Muscle of back (tissue), 11 donors: Measurements from ENCODE around the gene LINGO1. TPM values are rescaled to one million over a fixed set of nuclear protein-coding genes. Genes with fewer than 3 reads are reported as not detected.
A peak's percentile ranks its signal among the peaks of the same experiment; 100 is the strongest.

ENCODE experiments used
- DNase-seq, 3 donors: peaks; one replicate each; pipeline versions ENCODE4 v3.0.0 to v3.0.0-alpha.2; 2013
- polyA plus RNA-seq, 10 donors: library from polyadenylated mRNA; unstranded; fragments of 120-200 nt; gene quantifications; one replicate each; pipeline ENCODE4 v1.2.1, GENCODE V29; 2013; ENCODE audit not compliant: insufficient read length in 10 of 10

Gene LINGO1
- polyA plus RNA-seq, 10 donors = 6.9 to 15.4 (median 9.5) TPM

GRCh38 chr15:77634266-77634962, 1.7 kb upstream of the LINGO1 start:
- peak; percentile 19 to 72 (median 35) for DNase-seq

GRCh38 chr15:77633913-77634265, 1.2 kb upstream of the LINGO1 start:
- DNase-seq = no peak

DNA sequence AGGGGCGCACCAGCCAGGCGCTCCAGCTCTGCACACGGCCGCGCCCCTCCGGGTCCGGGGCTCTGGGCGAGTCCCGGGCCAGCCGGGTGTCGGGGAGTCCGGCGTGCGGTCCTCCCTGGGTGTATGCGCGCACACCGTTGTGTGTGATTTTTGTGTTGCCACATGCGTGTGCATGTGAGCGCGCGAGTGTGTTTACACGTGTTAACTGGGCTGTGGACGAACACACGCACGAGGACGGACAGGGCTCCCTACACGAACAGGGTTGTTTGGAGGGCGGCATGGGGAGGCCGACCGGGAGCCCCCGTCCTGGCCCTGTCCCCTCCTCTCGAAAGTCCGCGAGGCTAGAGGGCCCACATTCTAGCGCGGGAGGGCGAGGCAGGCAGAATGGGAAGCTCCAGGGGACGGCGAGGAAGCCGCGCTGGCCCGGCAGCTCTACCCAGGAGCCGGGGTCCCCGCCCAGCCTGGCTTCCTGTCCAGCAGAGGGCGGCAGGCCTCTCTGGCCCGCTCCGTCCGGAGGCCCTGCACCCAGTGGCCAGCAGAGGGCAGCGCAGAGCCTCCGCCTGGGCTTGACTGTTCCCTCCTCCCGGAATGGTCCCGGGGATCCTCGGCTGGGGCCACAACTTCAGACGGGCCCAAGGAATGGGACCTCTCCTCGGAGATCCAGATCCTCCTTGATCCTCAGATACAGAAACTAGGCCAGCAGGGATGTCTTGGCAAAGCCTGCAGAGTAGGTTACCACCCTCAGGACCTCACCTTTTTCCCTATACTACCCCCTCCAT, 611 bp upstream of the LINGO1 start:
- peak; percentile 77 to 95 (median 90) for DNase-seq

- DNase-seq = peak in 1 of 3 donors; percentile 45
These were observed 773 bp downstream of the LINGO1 start for GRCh38 chr15:77631745-77632533.

DNA sequence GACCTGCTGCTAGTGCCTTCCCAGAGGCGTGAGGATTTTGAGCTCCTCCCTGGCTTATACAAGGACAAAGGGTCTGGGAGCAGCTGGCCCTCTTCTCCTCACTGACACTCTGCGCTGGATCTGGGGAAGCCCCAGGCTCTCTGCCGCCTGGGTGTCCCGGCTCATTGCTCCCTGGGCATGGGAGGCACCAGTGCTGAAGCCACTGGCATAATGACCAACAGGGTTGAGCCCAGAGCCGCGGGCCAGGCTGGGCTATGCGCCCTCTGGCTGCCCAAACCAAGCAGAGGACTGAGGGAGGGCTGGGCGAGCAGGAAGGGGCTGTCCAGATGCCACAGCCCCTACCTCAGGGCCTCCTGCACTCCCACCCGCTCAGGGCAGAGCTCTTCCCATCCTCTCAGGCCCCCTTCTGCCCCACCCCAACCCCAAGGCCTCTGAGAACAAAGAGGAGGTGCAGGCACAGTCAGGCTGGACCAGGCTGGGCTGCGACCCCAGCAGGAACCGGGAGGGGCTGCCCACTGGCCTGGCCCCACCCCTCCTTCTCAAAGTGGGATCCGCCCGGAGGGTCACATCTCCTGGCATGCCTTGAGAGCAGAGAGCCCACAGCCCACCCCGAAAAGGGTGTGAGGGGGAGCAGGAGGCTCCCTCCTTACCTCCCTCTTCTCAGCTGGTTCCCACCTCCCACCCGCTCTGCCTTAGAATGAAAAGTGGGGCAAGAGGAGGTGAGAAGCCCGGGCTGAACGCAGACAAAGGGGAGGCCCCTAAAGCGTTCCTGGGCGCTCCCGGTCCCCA, 1.6 kb downstream of the LINGO1 start:
- DNase-seq = peak in 1 of 3 donors; percentile 43

- no peak for DNase-seq
These were observed 2.7 kb downstream of the LINGO1 start for GRCh38 chr15:77630056-77630455.

- no peak for DNase-seq
These were observed 3.4 kb downstream of the LINGO1 start for GRCh38 chr15:77629070-77630030.

DNA sequence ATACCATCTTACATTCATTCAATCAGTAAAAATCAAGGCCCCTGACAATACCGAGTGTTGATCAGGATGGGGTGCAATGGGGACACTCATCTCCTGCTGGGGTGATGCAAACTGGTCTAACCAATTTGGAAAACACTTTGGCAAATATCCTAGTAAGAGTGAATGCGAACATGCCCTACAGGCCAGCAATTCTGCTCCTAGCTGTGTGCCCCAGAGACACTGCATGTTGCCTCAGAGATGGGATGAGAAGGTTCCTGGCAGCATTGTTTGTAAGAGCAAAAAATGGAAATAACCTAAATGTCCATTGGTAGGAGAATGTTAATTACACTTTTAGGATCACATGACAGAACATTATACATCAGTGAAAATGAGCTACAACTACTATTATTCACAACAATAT, 4.7 kb downstream of the LINGO1 start:
- DNase-seq = no peak

GRCh38 chr15:77627581-77627980, 5.1 kb downstream of the LINGO1 start:
- DNase-seq = no peak

DNA sequence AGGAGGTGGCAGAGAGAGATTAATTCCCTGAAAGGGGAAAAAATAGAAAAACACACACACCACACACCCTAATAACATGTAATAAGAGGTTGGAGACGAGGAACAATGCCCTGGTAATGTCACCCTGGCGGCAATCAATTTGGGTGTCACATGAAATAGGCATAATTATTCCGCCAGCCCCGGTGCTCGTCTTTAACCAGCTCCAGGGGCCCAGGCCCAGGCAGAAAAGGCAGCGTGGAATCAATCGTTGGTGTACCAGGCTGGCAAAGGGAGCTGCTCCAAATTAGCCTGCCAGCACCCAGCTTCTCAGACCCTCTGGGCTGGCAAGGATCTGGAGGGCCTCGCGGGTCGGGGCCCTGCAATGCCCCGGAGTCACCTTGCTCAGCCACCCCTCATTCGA, 5.6 kb downstream of the LINGO1 start:
- no peak for DNase-seq

GRCh38 chr15:77626002-77626401, 6.7 kb downstream of the LINGO1 start:
- no peak for DNase-seq

GRCh38 chr15:77625376-77625775, 7.3 kb downstream of the LINGO1 start:
- DNase-seq = no peak

- no peak for DNase-seq
These were observed 7.8 kb downstream of the LINGO1 start for GRCh38 chr15:77624868-77625267.

DNA sequence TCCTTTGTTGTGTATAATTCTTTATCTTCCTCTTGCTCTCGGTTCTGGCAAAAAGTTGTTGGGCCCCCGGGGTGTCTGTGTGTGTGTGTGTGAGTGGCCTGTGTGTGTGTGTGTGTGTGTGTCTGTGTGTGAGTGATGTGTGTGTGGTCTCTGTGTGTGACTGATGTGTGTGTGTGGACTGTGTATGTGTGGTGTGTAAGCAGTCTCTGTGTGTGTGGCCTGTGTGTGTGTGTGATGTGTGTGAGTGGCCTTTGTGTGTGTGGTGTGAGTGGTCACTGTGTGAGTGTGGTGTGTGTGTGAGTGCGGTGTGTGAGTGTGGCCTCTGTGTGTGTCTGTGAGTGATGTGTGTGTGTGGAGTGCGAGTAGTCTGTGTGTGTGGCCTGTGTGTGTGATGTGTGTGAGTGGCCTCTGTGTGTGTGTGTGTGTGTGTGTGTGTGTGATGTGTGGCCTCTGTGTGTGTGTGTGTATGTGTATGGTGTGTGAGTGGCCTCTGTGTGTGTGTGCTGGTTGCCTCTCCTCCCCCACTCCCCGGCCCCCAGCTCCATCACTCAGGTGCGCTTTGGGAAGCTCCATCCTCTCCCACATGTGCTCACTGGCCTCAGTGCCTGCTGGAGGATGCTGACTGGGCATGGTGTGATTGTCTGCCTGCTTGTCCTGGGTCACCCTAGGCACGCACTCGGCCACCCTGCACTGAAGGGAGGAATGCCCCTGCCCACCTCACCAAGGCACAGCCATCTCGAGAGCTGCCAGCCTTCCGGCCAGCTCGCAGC, 8.8 kb downstream of the LINGO1 start:
- DNase-seq = no peak

DNA sequence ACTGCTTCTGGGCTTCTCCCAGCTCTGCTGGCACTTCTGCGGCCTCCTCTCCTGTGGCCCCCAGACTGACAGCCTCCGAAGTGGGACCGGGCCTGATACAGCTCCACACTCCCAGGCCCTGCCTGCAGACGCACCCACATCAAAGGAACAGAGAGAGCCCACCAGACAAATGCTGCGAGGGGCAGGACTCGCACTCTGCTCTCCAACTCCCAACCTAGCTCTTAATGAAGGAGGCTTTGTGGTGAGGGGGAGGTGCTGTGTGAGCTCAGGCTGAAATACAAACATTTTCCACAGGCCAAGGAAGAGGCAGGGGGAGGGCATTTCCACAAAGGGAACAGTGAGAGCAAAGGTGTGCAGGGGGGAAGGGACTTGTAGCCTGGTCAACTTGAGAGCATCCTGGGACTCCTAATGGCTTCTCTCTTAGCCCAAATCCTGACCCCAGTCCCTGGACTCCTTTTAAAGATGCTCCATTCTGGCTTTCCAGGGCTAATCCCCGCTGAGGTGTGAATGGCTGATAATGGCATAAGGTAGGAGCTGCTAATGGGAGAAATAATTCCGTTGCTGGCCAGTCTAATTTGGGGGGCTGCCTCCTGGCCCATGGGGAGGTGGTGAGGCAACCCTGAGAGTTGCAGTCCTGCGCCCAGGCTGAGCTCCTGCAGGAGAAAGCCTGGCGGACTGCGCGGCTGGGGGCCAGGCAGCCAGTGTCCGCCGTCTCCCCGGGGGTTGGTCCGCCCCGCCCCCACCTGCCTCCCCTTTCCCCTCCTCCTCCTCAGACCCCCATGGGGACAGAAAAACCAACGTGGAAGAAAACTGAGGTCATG, 9.6 kb downstream of the LINGO1 start:
- no peak for DNase-seq

DNA sequence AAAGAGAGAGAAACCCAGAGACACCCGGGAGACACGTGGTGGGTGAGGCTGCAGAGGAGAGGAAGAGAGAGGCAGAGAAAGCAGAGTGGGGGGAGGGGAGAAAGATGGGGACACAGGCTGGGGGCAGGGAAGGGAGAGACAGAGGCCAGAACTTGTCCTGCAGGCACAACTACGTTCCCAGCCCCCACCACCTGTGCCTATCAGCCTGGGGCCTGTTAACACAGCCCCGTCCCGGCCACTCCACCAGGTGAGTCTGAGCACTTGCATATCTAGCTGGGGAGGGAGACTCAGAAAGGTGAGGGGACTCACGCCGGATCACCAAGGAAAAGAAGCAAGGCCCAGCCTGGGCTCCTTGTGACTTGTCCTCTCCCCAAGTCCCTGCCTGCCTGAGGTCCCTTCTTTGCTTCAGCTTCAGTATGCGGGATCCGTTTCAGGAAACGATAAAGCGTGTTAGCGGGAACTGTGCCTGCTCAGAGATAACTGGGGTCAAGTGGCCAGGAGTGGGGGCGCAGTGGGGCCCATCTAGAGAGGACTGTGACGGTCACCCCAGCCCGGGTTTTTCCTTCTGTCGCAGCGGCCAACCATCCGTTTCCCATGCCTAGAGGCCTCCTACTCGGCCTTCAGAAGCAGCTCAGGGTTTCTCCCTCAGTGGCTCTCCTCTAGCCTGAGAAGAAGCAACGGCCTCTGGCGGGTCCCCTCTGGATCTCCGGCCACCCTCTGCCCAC, 10.3 kb downstream of the LINGO1 start:
- no peak for DNase-seq

DNA sequence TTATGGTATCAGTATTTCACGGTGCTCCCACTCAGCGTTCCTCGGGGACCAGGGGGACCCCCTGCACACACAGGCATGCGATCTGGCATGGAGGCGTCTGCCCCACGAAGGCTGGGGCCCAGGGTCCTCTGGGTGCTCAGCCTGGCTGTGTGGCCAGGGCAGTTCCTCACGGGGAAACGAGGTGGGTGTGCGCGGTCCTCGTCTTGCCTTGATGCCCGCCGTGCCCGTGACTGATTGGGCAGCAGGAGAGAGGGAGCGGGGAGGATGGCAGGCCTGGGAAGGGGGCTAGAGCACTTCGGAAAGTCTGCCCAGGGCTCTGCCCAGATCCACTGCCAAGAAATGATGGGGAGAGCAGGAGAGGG, 10.9 kb downstream of the LINGO1 start:
- no peak for DNase-seq

- no peak for DNase-seq
These were observed 11.6 kb downstream of the LINGO1 start for GRCh38 chr15:77620960-77621647.
